NCI-H226 (cell line): ENCODE data around the gene SLC7A6OS.
A peak's percentile ranks its signal among the peaks of the same experiment; 100 is the strongest.

Source experiments
- DNase-seq: peaks from one replicate; pipeline ENCODE4 v3.0.0-alpha.2; 2015

Gene SLC7A6OS

DNA sequence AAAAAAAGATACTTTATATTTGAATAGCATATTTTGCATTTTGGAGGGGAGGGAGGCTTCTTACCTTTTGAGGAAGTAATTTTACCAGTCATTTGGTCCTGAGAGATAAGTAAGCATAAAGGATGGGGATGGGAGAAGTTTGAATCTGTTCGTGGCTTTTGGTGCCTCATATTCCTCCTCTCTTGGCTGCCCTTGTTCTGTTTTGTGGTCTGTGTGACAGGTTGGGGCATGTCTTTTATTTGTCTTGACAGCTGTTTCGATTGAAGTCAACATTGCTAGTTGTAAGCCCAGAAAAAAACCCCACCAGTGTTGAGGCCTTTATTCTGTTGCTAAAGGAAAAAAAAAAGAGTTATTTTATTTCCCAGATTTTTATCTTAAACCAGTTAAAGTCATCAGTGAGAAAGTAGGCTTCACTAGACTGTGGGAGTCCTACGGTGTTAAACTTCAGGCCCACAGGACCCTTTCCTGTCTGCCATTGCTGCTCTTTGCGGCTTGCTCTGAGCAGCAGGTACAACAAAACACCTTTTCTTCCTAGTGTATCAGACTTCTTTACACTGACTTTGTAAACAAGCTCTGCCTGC is 35.0 kb downstream of the SLC7A6OS start:
- no peak for DNase-seq

DNA sequence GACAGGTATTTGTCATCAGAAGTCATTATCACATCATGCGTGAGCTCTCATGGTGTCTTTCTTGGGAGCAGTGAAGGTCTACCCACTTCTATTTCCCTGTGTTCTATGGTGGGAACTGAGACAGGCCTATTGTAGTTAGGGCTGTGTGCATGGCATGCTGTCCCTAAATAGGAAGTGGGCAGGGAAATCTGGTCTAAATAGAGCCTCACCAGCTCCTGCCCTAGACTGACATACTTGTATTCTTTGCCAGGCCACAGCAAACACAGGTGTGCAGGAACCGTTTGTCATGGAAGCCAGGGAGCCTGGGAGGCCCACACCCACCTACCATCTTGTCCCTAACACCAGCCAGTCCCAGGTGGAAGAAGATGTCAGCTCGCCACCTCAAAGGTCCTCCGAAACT is 36.3 kb downstream of the SLC7A6OS start:
- no peak for DNase-seq

DNA sequence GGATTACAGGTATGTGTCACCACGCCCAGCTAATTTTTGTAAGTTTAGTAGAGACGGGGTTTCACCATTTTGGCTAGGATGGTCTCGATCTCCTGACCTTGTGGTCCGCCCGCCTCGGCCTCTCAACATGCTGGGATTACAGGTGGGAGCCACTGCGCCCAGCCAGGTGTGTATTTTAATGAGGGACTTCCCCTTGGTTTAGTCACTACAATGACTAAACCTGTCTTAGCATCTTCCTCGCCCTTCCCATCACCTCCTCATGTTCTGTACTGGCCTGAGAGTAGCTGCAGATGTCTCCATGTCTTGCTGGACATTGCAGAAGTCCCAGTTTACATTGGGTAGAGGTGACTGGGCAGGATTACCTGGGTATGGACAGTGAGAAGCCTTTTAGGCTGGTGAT is 36.9 kb downstream of the SLC7A6OS start:
- DNase-seq = no peak

DNA sequence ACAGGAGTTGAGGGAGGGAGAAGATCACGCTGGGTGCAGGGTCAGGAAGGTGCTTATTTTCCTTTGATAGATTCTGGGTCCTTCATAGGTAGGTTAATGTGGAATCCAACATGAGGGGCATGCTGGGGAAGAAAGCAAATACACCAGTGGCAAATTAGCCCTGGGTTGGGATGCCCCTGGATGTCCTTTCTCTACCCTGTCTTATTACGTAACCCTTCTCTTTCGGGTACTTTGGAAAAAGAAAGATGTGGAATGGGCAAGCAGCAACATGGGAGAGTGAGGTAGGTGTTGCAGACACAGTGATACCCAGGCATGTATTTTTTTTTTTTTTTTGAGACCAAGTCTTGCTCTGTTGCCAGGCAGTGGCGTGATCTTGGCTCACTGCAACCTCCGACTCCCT is 37.3 kb downstream of the SLC7A6OS start:
- no peak for DNase-seq

DNA sequence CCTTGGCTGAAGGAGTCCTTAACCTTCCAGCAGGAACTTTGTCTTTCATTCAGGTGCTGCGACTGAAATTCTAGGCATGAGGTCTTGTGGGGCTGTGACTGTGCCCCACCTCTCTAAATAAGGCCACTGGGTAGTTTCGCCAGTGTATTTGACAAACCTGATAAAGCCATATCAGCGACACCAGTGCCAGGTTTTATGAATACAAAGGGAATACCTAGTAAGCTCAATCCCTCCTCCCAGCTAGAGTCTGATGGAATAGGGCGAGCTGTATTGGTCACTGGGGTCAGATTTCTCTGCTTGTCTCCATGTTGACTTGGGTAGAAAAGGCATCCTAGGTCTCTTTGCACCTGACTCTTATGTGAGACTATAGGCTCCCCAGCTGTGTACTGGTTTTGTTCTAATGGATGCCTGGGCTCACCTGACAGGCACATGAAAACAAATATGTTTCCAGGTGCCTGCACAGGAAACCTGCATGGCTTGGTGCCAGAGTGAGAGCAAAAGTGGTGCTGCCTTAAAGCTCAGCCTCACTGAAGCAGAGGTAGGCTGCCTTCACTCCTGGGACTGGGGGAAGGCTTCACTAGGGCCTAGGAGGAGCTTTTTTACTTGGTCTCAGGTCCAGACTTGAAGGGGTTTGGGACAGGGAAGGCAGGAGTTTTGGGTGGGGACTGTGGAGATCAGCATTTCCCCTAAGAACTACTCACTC is 38.1 kb downstream of the SLC7A6OS start:
- no peak for DNase-seq

DNA sequence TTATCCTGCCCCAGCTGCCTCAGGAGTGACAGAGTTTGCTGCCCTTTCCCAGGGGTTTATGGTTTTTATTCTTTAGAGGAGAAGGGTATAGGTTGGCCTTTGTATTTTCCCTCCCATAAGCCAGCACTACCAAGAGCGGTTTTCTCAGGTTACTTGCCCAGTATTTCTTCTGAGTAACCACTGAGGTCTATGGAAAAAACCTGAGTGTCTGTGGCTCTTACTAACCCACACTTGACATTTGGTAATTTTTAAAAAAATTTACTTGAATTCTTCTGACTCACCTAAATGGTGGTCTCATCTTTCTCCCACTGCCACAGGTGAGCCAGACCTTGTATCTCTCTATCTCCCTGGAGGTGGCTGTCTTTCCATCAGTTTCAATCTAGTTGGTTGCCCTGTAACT is 40.4 kb downstream of the SLC7A6OS start:
- DNase-seq = no peak

DNA sequence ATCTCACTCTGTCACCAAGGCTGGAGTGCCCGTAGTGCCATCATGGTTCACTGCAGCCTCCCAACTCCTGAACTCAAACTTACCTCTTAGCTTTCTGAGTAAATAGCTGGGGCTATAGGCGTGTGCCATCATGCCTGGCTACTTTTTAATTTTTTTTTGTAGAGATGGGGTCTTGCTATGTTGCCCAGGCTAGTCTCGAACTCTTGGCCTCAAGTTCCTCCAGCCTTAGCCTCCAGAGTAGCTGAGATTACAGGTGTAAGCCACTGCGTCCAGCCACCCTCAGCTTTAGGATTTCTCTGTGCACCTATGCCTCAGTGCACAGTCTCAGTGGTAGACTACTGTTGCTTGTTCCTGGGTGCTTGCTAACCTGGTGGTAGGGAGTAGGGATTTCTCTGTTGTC is 41.0 kb downstream of the SLC7A6OS start:
- no peak for DNase-seq

DNA sequence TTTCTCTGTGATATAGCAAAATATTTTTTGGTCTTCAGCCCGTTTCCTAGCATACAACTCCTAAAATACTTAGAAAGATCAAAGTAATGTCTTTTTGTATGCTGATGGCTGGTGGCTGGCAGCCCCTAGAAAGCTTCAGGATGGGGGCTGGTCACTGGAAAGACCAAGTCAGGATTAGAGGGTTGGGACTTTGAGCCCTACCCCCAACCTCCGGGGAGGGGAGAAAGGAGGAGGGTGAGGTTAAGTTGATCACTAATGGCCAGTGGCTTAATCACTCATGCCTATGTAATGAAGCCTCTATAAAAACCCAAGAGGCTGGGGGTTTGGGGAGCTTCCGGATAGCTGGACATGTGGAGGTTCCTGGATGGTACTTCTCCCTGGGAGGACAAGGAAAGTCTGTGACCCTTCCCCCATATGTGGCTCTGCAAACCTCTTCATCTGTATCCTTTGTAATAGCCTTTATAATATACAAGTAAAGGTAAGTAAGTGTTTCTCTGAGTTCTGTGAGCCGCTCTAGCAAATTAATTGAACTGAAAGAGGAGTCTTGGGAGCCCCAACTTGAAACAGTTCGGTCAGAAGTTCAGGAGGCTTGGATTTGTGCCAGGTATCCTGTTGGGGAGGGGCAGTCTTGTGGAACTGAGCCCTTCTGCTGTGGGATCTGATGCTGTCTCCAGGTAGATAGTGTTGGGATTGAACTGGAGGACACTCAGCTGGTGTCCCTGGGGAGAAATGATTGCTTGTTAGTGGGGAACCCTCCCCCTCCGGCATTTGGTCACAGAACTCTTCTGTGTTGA is 42.9 kb downstream of the SLC7A6OS start:
- no peak for DNase-seq

DNA sequence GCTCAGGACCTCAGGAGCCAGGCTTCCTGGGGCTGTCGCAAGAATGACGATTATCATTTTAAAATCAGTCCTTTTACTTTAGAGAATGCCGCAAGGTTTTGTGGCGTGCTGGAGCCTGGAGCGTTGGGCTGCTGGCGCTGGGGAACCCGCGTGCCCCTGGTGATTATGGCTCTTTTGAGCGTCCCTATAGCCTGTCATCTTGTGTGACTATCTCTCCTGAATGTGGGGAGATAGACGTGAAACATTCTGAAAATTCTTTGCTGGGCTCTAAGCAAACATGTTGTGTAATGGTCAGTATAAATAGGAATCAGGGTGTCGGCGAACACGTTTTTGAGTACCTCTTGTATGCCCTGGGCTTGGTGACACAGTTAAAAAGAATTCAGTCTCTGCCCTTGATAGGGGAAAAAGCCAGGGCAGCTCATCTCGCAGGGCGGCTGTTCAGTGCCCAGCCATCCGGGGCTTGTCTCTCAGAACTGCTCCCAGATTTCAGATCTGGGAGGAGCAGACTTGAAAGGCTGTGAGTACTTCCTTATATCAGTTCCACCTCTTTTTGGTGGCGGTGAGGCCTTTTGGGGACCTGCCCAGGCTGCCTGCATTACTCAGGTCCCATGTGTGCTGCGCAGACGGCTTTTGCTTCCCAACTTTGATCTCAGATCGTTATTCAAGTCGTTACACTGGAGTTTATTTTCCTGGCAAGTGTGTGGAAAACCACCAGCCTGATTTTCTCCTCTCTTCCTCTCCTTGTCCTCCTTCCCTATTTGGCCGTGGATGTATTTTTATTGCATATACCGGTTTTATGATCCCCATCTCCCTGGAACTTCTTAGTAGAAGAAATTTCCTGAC is 45.4 kb downstream of the SLC7A6OS start:
- peak; percentile 80 for DNase-seq

DNA sequence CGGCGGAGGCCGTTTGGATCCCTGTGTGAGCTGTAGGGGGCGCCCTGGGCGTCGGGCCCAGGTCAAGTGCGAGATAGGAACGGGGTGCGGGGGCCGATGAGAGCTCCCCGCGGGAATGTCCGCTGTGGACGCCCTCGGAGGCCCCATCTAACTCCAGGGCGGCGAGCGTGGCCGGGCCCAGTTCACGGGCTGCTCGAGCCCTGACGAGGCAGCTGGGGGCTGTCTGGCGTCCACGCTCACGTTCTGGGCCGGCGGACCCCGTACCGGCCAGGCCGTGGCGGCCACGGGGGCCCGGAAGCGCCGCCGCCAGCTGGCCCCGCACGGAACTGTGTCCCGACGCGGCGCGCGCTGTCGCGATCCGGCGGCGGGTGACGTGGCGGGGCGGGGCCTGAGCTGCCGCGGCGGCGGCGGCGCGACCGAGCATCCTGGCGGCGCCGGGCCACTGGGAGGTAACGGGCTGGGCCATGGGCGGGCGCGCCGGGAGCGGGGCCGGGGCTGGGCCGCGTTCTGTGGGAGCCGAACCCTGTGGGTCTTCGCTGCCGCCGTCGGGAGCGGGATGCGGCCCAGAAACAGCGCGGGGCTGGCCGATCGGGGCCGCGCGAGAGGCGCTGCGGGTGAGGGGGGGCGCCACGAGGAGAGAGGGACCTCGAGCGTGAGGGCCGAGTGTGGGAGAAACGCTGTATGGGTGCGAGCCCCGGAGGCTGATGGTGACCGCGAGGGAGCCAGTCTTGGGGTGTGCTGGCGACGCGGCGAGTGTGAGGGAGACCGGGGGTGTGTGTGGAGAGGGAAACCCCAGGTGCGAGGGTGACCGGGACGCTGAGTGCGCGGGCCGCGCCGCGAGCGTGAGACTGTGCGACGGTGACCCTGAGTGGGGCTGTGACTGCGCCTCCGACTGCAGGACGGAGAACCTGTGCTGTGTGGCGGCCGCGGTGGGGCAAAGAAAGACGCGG is 46.3 kb downstream of the SLC7A6OS start, which contains the start of gene SLC7A6:
Gene SLC7A6 (plus strand): TSS at position 399 of the 950 bp plus-strand sequence. CDS start 10,201 bp downstream, outside the sequence.
- DNase-seq = peak; percentile 80

DNA sequence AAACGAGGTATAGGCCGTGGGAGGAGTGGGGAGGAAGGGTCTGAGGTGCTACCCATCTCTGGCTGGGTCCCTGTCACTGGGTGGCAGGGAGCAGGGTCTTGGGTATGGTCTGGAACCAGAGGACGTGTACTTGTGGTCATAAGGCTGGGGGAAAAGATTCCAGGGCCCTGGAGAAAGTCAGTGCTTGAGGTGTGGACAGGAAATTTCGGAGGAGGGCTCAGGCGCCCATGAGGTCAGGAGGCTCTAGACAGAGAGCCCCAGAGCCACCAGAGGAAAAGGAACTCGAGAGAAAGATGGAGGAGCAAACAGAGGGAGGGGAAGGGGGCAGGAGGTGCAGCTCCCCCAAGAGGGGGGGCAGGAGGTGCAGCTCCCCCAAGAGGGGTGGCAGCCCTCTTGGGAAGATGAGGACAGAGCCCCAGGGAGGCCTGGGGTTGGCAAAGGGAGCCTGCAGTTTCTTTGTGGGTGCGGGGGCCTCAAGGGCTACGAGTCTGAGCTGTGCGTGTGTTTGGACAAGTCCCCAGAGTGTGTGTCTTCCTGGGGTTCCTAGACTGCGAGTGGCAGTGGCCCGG is 47.1 kb downstream of the SLC7A6OS start:
- no peak for DNase-seq

DNA sequence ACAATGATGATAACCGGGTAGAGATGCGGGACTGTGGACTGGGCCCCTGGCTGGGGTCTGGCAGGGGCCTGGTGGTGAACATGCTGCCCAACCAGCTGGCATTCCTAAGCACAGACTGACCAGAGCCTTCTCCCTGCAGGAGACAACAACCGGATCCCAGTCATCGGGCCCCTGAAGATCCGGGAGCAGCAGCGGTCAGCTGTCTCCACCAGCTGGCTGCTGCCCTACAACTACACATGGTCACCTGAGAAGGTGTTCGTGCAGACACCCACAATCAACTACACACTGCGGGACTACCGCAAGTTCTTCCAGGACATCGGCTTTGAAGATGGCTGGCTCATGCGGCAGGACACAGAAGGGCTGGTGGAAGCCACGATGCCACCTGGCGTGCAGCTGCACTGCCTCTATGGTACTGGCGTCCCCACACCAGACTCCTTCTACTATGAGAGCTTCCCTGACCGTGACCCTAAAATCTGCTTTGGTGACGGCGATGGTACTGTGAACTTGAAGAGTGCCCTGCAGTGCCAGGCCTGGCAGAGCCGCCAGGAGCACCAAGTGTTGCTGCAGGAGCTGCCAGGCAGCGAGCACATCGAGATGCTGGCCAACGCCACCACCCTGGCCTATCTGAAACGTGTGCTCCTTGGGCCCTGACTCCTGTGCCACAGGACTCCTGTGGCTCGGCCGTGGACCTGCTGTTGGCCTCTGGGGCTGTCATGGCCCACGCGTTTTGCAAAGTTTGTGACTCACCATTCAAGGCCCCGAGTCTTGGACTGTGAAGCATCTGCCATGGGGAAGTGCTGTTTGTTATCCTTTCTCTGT is 51.5 kb downstream of the SLC7A6OS start:
- DNase-seq = no peak

DNA sequence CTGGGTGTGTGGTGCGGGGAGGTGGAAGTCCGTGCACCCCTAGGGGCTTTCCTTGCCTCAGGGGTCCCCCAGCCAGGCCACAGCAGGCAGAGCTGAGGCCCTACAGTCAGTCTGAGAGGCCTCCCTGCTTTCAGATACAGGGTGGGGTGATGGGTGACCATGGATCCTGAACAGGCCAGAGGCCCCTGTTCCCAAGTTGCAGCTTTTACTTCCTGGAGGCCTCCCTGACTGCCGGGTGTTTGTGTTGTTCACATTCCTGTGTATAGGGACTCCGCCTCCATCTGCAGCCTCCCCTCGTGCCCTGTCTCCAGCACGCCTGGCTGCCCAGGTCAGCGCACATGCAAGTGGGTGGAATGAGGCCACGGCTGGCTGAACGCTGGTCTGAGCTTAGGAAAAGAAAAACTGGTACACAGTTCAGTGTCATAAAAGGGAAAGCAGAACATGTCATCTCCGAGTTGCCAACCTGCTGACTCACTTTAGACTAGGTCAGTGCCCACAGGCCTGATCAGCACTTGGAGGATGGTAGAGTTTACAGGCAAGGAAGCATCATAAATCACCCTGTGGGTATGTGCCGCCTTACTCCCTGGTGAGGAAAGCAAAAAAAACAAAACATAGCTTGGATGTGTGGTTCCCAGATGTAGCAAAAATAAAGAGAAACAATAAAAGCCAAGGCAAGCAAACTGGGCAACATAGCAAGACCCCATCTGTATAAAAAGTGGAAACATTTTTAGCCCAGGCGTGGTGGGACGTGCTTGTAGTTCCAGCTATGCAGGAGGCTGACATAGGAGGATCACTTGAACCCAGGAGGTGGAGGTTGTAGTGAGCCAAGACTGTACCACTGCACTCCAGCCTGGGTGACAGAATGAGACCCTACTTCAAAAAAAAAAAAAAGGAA is 52.6 kb downstream of the SLC7A6OS start:
- DNase-seq = peak; percentile 80

DNA sequence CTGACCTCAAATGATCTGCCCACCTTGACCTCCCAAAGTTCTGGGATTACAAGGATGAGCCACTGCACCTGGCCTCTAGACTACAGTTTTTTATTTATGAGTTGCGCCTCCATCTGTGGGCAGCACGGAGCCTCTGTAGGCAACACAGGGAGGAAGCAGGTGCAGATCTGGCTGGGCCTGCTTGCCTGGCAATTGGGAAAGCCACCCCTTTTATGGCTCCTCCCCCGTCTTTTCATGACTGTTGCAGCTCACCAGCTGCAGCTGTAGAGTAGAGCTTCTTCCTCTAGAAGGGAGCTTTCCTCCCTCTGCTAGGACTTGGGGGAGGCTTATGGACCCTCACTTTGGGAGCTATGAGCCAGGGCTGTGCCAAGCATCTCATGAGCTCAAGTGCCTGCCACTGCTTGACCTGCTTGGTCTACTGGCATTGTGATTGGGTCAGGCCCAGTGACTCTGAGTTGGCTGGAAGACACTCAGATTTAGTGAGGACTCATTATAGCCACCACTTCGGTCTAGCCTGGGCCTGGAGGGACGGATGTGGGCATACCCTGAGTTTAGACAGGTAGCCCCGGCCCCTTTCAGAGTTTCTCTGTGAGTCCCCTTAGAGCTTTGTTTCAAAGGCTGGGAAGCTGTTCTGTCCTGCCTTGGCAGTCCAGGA is 53.4 kb downstream of the SLC7A6OS start:
- no peak for DNase-seq

DNA sequence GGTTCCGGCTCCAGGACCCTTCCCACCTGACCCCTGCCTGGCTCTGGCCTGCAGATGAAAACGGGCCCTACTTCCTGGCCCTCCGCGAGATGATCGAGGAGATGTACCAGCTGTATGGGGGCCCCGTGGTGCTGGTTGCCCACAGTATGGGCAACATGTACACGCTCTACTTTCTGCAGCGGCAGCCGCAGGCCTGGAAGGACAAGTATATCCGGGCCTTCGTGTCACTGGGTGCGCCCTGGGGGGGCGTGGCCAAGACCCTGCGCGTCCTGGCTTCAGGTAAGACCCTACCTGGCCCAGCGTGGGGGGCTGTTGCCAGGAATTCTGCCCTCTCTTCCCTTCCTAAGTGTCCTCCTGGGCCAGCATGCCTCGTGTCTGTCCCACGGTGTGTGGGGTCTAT is 55.0 kb downstream of the SLC7A6OS start:
- DNase-seq = no peak

DNA sequence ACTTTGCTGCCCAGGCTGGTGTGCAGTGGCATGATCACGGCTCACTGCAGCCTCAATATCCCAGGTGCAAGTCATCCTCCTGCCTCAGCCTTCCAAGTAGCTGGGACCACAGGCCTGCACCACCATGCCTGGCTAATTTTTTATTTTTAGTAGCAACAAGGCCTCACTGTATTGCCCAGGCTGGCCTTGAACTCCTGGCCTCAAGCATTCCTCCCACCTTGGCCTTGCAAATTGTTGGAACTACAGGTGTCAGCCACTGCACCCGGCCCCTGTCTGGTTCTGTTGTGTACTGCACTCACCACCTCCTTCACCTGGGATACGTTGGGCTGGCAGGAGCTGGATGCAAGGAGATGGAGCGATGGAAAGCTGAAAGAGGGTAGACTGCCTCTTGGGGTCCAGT is 57.0 kb downstream of the SLC7A6OS start:
- DNase-seq = no peak

DNA sequence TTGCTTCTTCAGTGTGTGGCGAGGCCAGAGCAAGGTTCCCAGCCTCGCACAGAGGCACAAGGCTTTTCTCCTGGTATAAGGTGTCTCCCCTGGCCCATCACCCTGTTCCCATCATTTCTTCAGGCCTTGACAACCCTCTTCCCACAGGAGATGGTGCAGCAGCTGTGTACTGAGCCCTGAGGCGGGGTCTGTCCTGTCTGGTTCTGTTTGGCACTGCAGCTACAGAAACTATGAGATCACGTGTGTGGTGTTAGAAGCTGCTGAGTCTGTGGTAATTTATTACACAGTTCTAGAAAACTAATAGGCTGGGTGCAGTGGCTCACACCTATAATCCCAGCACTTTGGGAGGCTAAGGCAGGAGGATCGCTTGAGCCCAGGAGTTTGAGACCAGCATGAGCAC is 58.4 kb downstream of the SLC7A6OS start:
- no peak for DNase-seq

DNA sequence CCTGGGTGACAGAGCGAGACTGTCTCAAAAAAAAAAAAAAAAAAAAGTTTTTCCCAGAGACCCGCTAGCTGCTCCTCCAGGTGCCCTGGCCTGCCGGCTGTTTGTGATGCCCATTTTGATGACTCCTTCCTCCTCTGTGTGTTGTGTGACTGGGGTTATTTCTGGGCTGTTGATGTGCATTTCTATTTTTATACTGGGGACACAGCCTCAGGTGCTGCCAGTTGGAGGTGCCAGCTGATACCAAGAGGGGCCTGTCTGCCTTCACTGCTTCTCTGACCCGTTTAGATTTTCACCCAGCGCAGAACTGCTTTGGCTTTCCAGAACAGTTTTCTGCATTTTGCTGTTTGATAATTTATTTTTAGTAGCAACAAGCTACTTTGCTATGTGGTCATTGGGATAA is 58.9 kb downstream of the SLC7A6OS start:
- DNase-seq = no peak

DNA sequence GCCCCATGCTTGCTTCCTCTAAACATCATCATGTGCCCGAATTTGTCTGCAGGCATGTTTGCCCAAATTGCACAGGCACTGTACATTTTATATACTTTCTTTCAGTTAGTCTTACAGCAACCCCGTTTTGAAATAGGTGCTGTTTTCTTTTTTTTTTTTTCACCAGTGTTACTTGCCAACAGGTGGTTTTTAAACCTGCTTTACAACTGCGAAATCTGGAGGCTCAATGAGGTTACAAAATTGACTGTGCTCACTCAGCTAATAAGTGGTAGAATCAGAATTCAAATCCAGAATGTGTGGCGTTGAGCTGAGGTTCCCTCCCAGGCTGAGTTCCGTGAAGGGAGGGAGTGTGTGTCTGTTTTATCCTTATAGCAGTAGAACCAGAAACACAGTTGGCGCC is 59.8 kb downstream of the SLC7A6OS start:
- DNase-seq = no peak
